Body of pancreas (tissue), 4 donors: Measurements from ENCODE around the gene KLKB1.

Experiments used
- CTCF ChIP-seq, 7 experiments: fragments of 450-650 bp in 4 of 7; fragments of 200-600 bp in 3 of 7; sonication (generic) in 3 of 7; IDR thresholded peaks; one replicate each; pipeline ENCODE4 v1.5.1; 2016 to 2019; ENCODE audit warnings: antibody characterized with exemption in 7 of 7
- POLR2A ChIP-seq, 3 donors: fragments of 450-650 bp; IDR thresholded peaks; one replicate each; pipeline ENCODE4 v1.6.1; 2016; ENCODE audit warnings: antibody characterized with exemption in 3 of 3, mild to moderate bottlenecking in 2 of 3

GRCh38 chr4:186260504-186261448 lies 33.5 kb downstream of the KLKB1 start:
- TF ChIP-seq CTCF (IDR thresholded peaks at IDR 0.05) = peak in 1 of 7 experiments; percentile 11
- TF ChIP-seq POLR2A (IDR thresholded peaks at IDR 0.05) = peak in 1 of 3 donors; percentile 30
